Measurements from ENCODE around the gene WRNIP1.

The WRNIP1 gene

DNA sequence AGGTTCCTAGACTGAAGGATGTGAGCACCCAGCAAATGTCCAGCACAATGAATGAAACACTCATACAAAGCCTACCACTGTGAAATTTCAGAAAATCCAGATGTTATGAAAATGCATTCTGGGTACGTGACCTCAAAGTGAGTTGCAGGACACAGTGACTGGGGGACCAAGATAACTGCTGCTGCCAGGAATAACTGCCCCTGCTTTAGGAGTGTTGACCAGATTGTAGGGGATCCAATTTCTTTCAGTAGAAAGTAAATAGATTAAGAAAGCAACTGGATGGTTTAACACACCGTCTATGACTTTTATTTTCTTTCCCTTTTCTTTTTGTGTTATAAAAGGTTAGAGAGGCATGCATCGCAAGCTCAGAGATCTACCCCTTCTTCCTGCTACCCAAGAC lies 44.0 kb upstream of the WRNIP1 start:
- H4K5ac ChIP-seq (ENCODE audit: low read length) = no peak overlapping the region
- H3K36me3 ChIP-seq (ENCODE audit: control insufficient read depth, insufficient read depth, low read length) = no peaks in the 10 kb centered on the region
- H3K4ac ChIP-seq (ENCODE audit: low read depth, low read length) = no peak overlapping the region
- no peak overlapping the region for H2BK15ac ChIP-seq (replicated peaks; ENCODE audit: low read depth)
- H3K56ac ChIP-seq (ENCODE audit: low read length) = no peak overlapping the region
- no peaks in the 10 kb centered on the region for H3K79me1 ChIP-seq (ENCODE audit: low read length)
- H3K4me1 ChIP-seq (ENCODE audit: control insufficient read depth, low read depth, low read length) = no peaks in the 10 kb centered on the region
- H3K9ac ChIP-seq (ENCODE audit: low read length) = no peak overlapping the region
- H4K8ac ChIP-seq (ENCODE audit: low read depth, low read length) = no peak overlapping the region
- no peak overlapping the region for H3K4me2 ChIP-seq (ENCODE audit: low read length)
- no peak overlapping the region for H2AK5ac ChIP-seq (ENCODE audit: low read length)
- DNase-seq = no peak
- H3K79me2 ChIP-seq (ENCODE audit: control insufficient read depth, insufficient read depth, low read length) = no peaks in the 10 kb centered on the region
- no peak overlapping the region for H3K27ac ChIP-seq (ENCODE audit: low read depth, low read length)
- H2BK5ac ChIP-seq (ENCODE audit: low read length) = no peak overlapping the region
- no peak overlapping the region for H3K18ac ChIP-seq (ENCODE audit: low read length)
- no peak overlapping the region for H2BK120ac ChIP-seq (ENCODE audit: low read depth, low read length)
- H3K4me3 ChIP-seq (ENCODE audit: low read length) = no peak overlapping the region
- no CpG with 5 or more reads among the region's 3 CpGs for WGBS (ENCODE audit: extremely low coverage, insufficient coverage, low lambda C conversion rate)
- H3K23ac ChIP-seq (ENCODE audit: low read length) = no peak overlapping the region
- no peaks in the 10 kb centered on the region for H3K27me3 ChIP-seq (ENCODE audit: insufficient read depth, low read length, poor library complexity)

DNA sequence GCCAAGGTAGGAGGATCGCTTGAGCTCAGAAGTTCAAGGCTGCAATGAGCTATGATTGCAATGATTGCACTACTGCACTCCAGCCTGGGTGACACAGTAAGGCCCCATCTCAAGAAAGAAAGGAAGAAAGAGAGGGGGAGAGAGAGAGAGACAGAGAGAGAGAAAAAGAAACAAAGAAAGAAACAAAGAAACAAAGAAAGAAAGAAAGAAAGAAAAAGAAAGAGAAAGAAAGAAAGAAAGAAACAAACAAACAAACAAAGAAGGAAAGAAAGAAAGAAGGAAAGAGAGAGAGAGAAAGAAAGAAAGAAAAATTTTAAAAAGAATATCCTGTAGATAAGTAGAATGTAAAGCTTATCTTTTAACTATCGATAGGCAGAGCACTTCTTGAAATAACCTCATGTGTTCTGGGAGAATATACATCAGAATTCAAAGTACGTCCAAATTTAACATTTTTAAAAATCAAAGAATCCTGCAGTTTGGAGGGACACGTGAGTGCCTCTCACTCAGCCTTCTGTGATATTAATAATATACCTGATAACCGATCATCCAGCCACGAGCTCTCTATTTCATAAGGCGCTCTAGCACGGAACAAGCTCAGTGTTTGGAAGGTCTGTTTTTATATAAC lies 39.7 kb upstream of the WRNIP1 start:
- Histone ChIP-seq H3K56ac (ENCODE audit: low read length) (no peak overlapping the region), H3K36me3 (ENCODE audit: control insufficient read depth, insufficient read depth, low read length) (no peaks in the 10 kb centered on the region), H3K18ac (ENCODE audit: low read length) (no peak overlapping the region), H3K27me3 (ENCODE audit: insufficient read depth, low read length, poor library complexity) (no peaks in the 10 kb centered on the region), H3K4me1 (ENCODE audit: control insufficient read depth, low read depth, low read length) (no peaks in the 10 kb centered on the region), H2BK15ac (replicated peaks; ENCODE audit: low read depth) (no peak overlapping the region), H2AK5ac (ENCODE audit: low read length) (no peak overlapping the region), H3K79me1 (ENCODE audit: low read length) (no peaks in the 10 kb centered on the region), H3K9ac (ENCODE audit: low read length) (no peak overlapping the region), H3K4me3 (ENCODE audit: low read length) (no peak overlapping the region), H2BK5ac (ENCODE audit: low read length) (no peak overlapping the region), H3K23ac (ENCODE audit: low read length) (no peak overlapping the region), H4K8ac (ENCODE audit: low read depth, low read length) (no peak overlapping the region), H3K79me2 (ENCODE audit: control insufficient read depth, insufficient read depth, low read length) (no peaks in the 10 kb centered on the region), H4K5ac (ENCODE audit: low read length) (no peak overlapping the region), H2BK120ac (ENCODE audit: low read depth, low read length) (no peak overlapping the region), H3K27ac (ENCODE audit: low read depth, low read length) (no peak overlapping the region), H3K4me2 (ENCODE audit: low read length) (no peak overlapping the region), H3K4ac (ENCODE audit: low read depth, low read length) (peak overlapping the region; percentile 46)
- WGBS (ENCODE audit: extremely low coverage, insufficient coverage, low lambda C conversion rate) = no CpG with 5 or more reads among the region's 8 CpGs
- no peak for DNase-seq

DNA sequence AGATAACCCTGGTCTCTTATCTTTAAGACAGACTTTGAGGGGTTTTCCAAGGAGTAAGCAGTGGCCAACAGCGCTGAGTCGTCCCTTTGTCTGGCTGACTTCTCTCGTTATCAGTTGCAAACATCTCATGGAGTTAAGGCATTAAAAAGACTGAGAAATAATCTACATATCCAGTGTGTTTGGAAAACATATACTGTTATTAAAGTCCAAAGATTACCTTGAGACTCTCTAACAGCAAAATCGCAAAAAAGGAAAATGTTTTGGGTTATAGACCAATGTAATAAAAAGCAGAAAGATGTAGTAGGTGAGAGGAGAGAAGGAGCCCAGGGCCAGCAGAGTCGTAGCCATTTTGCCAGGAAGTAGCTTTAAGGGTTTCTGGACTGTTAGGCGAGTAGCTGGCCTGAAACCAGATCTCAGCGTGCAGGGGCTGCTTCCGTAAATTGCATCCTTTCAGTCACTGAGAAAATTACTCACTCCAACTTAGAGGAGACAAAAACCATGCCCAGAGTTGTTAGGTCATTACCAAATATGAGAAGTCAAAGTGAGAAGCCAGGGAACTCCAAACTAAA lies 39.1 kb upstream of the WRNIP1 start:
- no peak overlapping the region for H2BK5ac ChIP-seq (ENCODE audit: low read length)

DNA sequence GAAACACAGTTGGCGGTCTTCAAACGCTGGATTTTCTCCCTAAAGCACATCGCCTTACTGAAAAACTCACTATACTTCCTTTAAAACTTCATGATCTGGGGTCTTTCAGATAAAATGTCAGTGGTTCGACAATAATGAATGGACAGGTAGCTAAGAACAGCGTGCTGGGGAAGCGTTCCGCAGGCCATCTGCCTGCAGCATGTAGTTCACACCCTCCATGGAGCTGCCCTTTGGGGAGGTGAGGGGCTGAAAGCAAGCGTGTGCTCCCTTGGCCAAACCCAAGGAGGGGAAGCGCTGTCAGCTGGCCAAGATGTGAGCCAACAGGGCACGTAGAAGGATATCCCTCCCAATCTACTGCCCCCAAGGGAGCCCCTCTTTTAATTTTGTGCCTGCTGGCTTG lies 35.3 kb upstream of the WRNIP1 start:
- Histone ChIP-seq H2AK5ac (ENCODE audit: low read length) (no peak overlapping the region), H3K9ac (ENCODE audit: low read length) (no peak overlapping the region), H3K27me3 (ENCODE audit: insufficient read depth, low read length, poor library complexity) (no peaks in the 10 kb centered on the region), H4K8ac (ENCODE audit: low read depth, low read length) (no peak overlapping the region), H3K18ac (ENCODE audit: low read length) (no peak overlapping the region), H2BK120ac (ENCODE audit: low read depth, low read length) (no peak overlapping the region), H3K79me1 (ENCODE audit: low read length) (no peaks in the 10 kb centered on the region), H3K79me2 (ENCODE audit: control insufficient read depth, insufficient read depth, low read length) (no peaks in the 10 kb centered on the region), H3K56ac (ENCODE audit: low read length) (no peak overlapping the region), H4K5ac (ENCODE audit: low read length) (no peak overlapping the region), H3K4ac (ENCODE audit: low read depth, low read length) (no peak overlapping the region), H2BK15ac (replicated peaks; ENCODE audit: low read depth) (no peak overlapping the region), H3K36me3 (ENCODE audit: control insufficient read depth, insufficient read depth, low read length) (no peaks in the 10 kb centered on the region), H3K4me3 (ENCODE audit: low read length) (no peak overlapping the region), H3K4me2 (ENCODE audit: low read length) (no peak overlapping the region), H2BK5ac (ENCODE audit: low read length) (no peak overlapping the region), H3K4me1 (ENCODE audit: control insufficient read depth, low read depth, low read length) (peaks cover 3% of the 10 kb centered on the region), H3K23ac (ENCODE audit: low read length) (no peak overlapping the region), H3K27ac (ENCODE audit: low read depth, low read length) (no peak overlapping the region)
- no CpG with 5 or more reads among the region's 10 CpGs for WGBS (ENCODE audit: extremely low coverage, insufficient coverage, low lambda C conversion rate)
- DNase-seq = no peak

More for the DNA sequence above, 39.1 kb upstream of the WRNIP1 start:
- no peak overlapping the region for H2AK5ac ChIP-seq (ENCODE audit: low read length)
- H3K79me1 ChIP-seq (ENCODE audit: low read length) = no peaks in the 10 kb centered on the region
- no peak overlapping the region for H2BK120ac ChIP-seq (ENCODE audit: low read depth, low read length)
- no peak overlapping the region for H3K56ac ChIP-seq (ENCODE audit: low read length)
- H4K5ac ChIP-seq (ENCODE audit: low read length) = no peak overlapping the region
- no peak overlapping the region for H4K8ac ChIP-seq (ENCODE audit: low read depth, low read length)
- no peak overlapping the region for H3K27ac ChIP-seq (ENCODE audit: low read depth, low read length)
- DNase-seq = peak; percentile 57
- H2BK15ac ChIP-seq (replicated peaks; ENCODE audit: low read depth) = no peak overlapping the region
- no CpG with 5 or more reads among the region's 8 CpGs for WGBS (ENCODE audit: extremely low coverage, insufficient coverage, low lambda C conversion rate)
- no peak overlapping the region for H3K4me3 ChIP-seq (ENCODE audit: low read length)
- no peaks in the 10 kb centered on the region for H3K79me2 ChIP-seq (ENCODE audit: control insufficient read depth, insufficient read depth, low read length)
- H3K27me3 ChIP-seq (ENCODE audit: insufficient read depth, low read length, poor library complexity) = no peaks in the 10 kb centered on the region
- H3K4ac ChIP-seq (ENCODE audit: low read depth, low read length) = peak overlapping the region; percentile 46
- no peak overlapping the region for H3K4me2 ChIP-seq (ENCODE audit: low read length)
- no peaks in the 10 kb centered on the region for H3K4me1 ChIP-seq (ENCODE audit: control insufficient read depth, low read depth, low read length)
- no peak overlapping the region for H3K9ac ChIP-seq (ENCODE audit: low read length)
- H3K18ac ChIP-seq (ENCODE audit: low read length) = no peak overlapping the region
- no peak overlapping the region for H3K23ac ChIP-seq (ENCODE audit: low read length)
- H3K36me3 ChIP-seq (ENCODE audit: control insufficient read depth, insufficient read depth, low read length) = no peaks in the 10 kb centered on the region

DNA sequence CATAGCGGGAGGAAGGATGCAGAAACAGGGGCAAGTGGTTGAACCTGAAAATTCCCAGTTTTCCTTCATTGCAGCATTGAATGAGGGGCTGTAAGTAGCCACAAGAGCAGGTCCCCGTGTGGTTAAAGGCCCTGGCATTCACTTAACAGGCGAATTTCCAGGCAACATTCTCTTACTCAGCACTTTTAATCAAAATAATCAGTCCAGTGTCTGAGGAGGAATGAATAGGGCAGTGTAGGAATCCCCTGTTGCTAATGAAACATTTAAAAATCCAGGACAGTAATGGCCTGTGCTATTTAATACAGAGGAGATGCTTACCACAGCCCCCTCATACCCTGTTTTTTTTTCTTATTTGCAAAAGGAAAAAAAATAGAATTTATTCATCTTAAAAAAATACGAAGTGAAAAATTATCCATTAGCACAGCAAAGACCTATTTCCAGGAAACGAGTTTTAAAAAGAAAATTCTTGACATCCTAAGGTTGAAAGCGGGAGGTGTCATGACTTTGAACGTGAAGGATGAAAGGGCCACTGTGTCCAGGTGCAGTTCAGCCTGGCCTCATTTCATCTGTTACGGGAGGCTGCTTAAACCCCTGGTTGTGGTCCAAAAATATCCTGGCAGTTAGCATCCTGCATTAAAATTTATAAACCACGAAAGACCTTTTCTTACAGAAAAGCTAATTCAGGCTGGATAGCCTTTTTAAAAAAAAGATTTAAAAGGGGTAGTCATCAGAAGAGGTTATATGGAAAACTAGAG lies 34.7 kb upstream of the WRNIP1 start:
- DNase-seq = no peak
- no peak overlapping the region for H4K5ac ChIP-seq (ENCODE audit: low read length)

More for the DNA sequence above, 34.7 kb upstream of the WRNIP1 start:
- Histone ChIP-seq H3K56ac (ENCODE audit: low read length) (no peak overlapping the region), H2BK15ac (replicated peaks; ENCODE audit: low read depth) (no peak overlapping the region), H3K79me1 (ENCODE audit: low read length) (no peaks in the 10 kb centered on the region), H3K4me1 (ENCODE audit: control insufficient read depth, low read depth, low read length) (peaks cover 3% of the 10 kb centered on the region), H2BK5ac (ENCODE audit: low read length) (no peak overlapping the region), H3K27ac (ENCODE audit: low read depth, low read length) (no peak overlapping the region), H3K9ac (ENCODE audit: low read length) (no peak overlapping the region), H3K36me3 (ENCODE audit: control insufficient read depth, insufficient read depth, low read length) (no peaks in the 10 kb centered on the region), H3K4ac (ENCODE audit: low read depth, low read length) (no peak overlapping the region), H3K4me3 (ENCODE audit: low read length) (no peak overlapping the region), H2BK120ac (ENCODE audit: low read depth, low read length) (no peak overlapping the region), H2AK5ac (ENCODE audit: low read length) (no peak overlapping the region), H3K79me2 (ENCODE audit: control insufficient read depth, insufficient read depth, low read length) (no peaks in the 10 kb centered on the region), H4K8ac (ENCODE audit: low read depth, low read length) (no peak overlapping the region), H3K23ac (ENCODE audit: low read length) (no peak overlapping the region), H3K18ac (ENCODE audit: low read length) (no peak overlapping the region), H3K27me3 (ENCODE audit: insufficient read depth, low read length, poor library complexity) (no peaks in the 10 kb centered on the region), H3K4me2 (ENCODE audit: low read length) (no peak overlapping the region)
- WGBS (ENCODE audit: extremely low coverage, insufficient coverage, low lambda C conversion rate) = no CpG with 5 or more reads among the region's 9 CpGs
